Endothelial cell (in vitro differentiated cells): ENCODE data around the gene CFAP58. TPM values are rescaled to one million over a fixed set of nuclear protein-coding genes. Genes with fewer than 3 reads are reported as not detected.
A peak's percentile ranks its signal among the peaks of the same experiment; 100 is the strongest.

Experiments
- DNase-seq: peaks from one replicate; pipeline ENCODE4 v3.0.0; 2021; ENCODE audit warnings: low spot score
- H3K27ac Mint-ChIP-seq: one replicate; pipeline ENCODE4 v1.8.0; 2021; ENCODE audit warnings: mixed read lengths, inconsistent platforms; ENCODE audit not compliant: unreplicated experiment
- H3K27me3 Mint-ChIP-seq: one replicate; pipeline ENCODE4 v1.8.0; 2021; ENCODE audit warnings: mild to moderate bottlenecking, moderate library complexity, mixed read lengths, inconsistent platforms; ENCODE audit not compliant: unreplicated experiment
- H3K36me3 Mint-ChIP-seq: one replicate; pipeline ENCODE4 v1.8.0; 2021; ENCODE audit warnings: mild to moderate bottlenecking, low read depth, mixed read lengths, inconsistent platforms; ENCODE audit not compliant: unreplicated experiment
- H3K4me1 Mint-ChIP-seq: one replicate; pipeline ENCODE4 v1.8.0; 2021; ENCODE audit warnings: mild to moderate bottlenecking, mixed read lengths, inconsistent platforms; ENCODE audit not compliant: unreplicated experiment
- H3K4me3 Mint-ChIP-seq: one replicate; pipeline ENCODE4 v1.8.0; 2021; ENCODE audit warnings: mild to moderate bottlenecking, mixed read lengths, inconsistent platforms; ENCODE audit not compliant: unreplicated experiment
- H3K9me3 Mint-ChIP-seq: one replicate; pipeline ENCODE4 v1.8.0; 2021; ENCODE audit warnings: mixed read lengths, inconsistent platforms; ENCODE audit not compliant: unreplicated experiment
- CTCF ChIP-seq: fragments of 200-600 bp; sonication (generic); IDR thresholded peaks from one replicate; pipeline ENCODE4 v1.5.0; 2021; ENCODE audit warnings: antibody characterized with exemption; ENCODE audit not compliant: unreplicated experiment
- total RNA-seq: library from RNA; stranded (reverse); fragmentation: NEBNext Ultra II Directional; extraction: Animal tissue kit (Norgen Biotek cat#: 25700); gene quantifications from one replicate; pipeline ENCODE4 v1.2.1, GENCODE V29; 2021; ENCODE audit not compliant: unreplicated experiment

Gene CFAP58
- total RNA-seq, 1 donor from 2014 or later: 0.28 TPM

GRCh38 chr10:104485632-104486031 lies 132.0 kb downstream of the CFAP58 start:
- no peak overlapping the region for H3K27ac Mint-ChIP-seq
- H3K27me3 Mint-ChIP-seq: no peaks in the 10 kb centered on the region
- H3K36me3 Mint-ChIP-seq: no peaks in the 10 kb centered on the region
- peak; percentile 45 for TF ChIP-seq CTCF
- H3K9me3 Mint-ChIP-seq: no peaks in the 10 kb centered on the region
- H3K4me1 Mint-ChIP-seq: no peaks in the 10 kb centered on the region
- no peak overlapping the region for H3K4me3 Mint-ChIP-seq
- no peak for DNase-seq

DNA sequence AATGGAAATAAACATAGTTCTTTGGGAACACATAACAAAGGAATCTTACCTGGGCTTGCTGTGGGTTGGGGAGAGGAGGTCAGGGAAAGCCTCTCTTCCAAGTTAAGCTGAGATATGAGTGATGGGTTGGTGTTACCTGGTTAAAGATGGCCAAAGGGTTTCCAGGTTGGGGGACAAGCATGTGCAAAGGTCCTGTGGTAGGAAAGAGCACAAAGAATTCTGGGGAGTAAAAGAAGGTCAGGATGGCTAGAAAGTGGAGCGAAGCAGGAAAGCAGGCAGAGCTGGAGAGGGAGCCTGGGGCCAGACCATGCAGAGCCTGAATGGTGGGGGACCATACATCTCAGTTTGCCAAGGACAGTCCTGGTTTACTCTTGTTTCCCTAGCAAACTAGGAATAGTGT lies 133.2 kb downstream of the CFAP58 start:
- no peaks in the 10 kb centered on the region for H3K27me3 Mint-ChIP-seq
- H3K27ac Mint-ChIP-seq: no peak overlapping the region

GRCh38 chr10:104487794-104488438 lies 134.3 kb downstream of the CFAP58 start:
- Mint-ChIP-seq H3K4me1 (no peaks in the 10 kb centered on the region), H3K36me3 (no peaks in the 10 kb centered on the region), H3K9me3 (no peaks in the 10 kb centered on the region), H3K4me3 (no peak overlapping the region), H3K27me3 (no peaks in the 10 kb centered on the region), H3K27ac (no peak overlapping the region)
- DNase-seq: no peak
- no peak for TF ChIP-seq CTCF

More for the DNA sequence above, 133.2 kb downstream of the CFAP58 start:
- H3K36me3 Mint-ChIP-seq: no peaks in the 10 kb centered on the region
- no peak for DNase-seq
- H3K9me3 Mint-ChIP-seq: no peaks in the 10 kb centered on the region
- TF ChIP-seq CTCF: no peak
- H3K4me3 Mint-ChIP-seq: no peak overlapping the region
- H3K4me1 Mint-ChIP-seq: no peaks in the 10 kb centered on the region

GRCh38 chr10:104488439-104488832 lies 134.8 kb downstream of the CFAP58 start:
- Mint-ChIP-seq H3K4me1 (no peaks in the 10 kb centered on the region), H3K27ac (no peak overlapping the region), H3K27me3 (no peaks in the 10 kb centered on the region), H3K9me3 (no peaks in the 10 kb centered on the region), H3K4me3 (no peak overlapping the region), H3K36me3 (no peaks in the 10 kb centered on the region)
- no peak for DNase-seq
- no peak for TF ChIP-seq CTCF

DNA sequence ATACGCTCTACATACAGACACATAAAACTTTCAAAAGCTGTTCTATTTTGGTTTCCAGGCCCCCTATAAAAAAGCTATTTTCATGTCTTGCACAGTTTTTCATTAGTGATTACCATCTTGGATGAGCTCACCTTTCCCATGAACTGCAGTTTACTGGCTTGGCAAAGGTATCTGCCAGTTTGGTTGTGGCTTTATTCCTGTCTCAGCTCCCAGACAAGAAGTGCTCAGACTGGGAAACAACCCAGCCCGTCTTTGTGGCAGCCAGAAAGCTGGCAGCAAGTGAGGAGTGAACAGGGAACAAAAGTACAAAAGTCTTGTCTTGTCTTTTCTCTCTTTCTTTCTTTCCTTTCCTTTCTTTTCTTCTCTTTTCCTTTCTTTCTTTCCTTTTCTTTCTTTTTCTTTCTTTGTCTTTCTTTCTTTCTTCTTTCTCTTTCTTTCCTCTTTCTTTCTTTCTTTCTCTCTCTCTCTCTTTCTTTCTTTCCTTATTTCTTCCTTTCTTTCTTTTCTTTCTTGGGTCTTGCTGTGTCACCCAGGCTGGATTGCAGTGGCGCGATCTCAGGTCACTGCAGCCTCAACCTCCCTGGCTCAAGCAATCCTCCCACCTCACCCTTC lies 138.8 kb downstream of the CFAP58 start:
- DNase-seq: no peak
- no peaks in the 10 kb centered on the region for H3K36me3 Mint-ChIP-seq
- no peak overlapping the region for H3K4me3 Mint-ChIP-seq
- no peak overlapping the region for H3K27ac Mint-ChIP-seq
- TF ChIP-seq CTCF: no peak
- H3K9me3 Mint-ChIP-seq: no peaks in the 10 kb centered on the region
- H3K4me1 Mint-ChIP-seq: no peaks in the 10 kb centered on the region
- H3K27me3 Mint-ChIP-seq: no peaks in the 10 kb centered on the region
